Prostate gland (tissue), 2 donors: ENCODE results near the gene TYMP.

Source experiments
- POLR2A ChIP-seq: fragments of 450-650 bp; IDR thresholded peaks from one replicate; pipeline ENCODE4 v1.6.1; 2016; ENCODE audit warnings: antibody characterized with exemption, mild to moderate bottlenecking
- TF ChIP-seq, protein P1 (sequence below), 4 experiments: fragments of 200-600 bp in 2 of 4; fragments of 450-650 bp in 2 of 4; sonication (generic) in 2 of 4; IDR thresholded peaks; 1 replicate in 3 of 4; 2 replicates in 1 of 4; pipeline ENCODE4 v1.5.1; 2016 to 2019; ENCODE audit warnings: antibody characterized with exemption in 4 of 4, mild to moderate bottlenecking in 2 of 4, moderate library complexity in 2 of 4

DNA sequence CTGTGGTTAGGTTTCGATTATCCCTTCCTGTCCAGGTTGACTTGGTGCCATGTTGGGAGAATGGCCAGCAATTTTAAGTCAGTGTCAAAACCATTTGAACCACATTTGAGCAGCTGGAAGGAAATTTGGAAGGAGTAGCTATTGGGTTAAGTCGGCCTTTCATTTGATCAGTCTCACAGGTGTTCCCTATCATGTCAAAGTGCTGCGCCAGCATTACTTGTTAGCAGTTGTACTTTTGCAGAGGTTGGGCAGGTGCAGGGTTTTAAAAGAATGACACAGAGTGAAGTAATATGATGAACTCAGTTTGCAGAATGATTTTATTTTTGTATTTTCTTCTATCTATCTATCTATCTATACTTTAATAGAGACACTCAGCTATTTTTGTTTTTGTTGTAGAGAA is 6.4 kb upstream of the TYMP start:
- TF ChIP-seq, protein P1, sequence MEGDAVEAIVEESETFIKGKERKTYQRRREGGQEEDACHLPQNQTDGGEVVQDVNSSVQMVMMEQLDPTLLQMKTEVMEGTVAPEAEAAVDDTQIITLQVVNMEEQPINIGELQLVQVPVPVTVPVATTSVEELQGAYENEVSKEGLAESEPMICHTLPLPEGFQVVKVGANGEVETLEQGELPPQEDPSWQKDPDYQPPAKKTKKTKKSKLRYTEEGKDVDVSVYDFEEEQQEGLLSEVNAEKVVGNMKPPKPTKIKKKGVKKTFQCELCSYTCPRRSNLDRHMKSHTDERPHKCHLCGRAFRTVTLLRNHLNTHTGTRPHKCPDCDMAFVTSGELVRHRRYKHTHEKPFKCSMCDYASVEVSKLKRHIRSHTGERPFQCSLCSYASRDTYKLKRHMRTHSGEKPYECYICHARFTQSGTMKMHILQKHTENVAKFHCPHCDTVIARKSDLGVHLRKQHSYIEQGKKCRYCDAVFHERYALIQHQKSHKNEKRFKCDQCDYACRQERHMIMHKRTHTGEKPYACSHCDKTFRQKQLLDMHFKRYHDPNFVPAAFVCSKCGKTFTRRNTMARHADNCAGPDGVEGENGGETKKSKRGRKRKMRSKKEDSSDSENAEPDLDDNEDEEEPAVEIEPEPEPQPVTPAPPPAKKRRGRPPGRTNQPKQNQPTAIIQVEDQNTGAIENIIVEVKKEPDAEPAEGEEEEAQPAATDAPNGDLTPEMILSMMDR (IDR thresholded peaks at IDR 0.05), result no peak
- TF ChIP-seq POLR2A, result no peak
